NCI-H2081 (cell line): ENCODE results near the gene SYTL3.
A peak's percentile ranks its signal among the peaks of the same experiment; 100 is the strongest.
"Not testable (repeated sequence)": the region's sequence is repeated elsewhere in the genome, so short reads cannot be mapped to it uniquely, and the experiment has no call there.

Experiments used
- DNase-seq, 2 experiments: peaks; one replicate each; lab custom pipeline; 2025; lab: John Stamatoyannopoulos, UW

The SYTL3 gene

GRCh38 chr6:158649289-158650143, at the start of gene SYTL3:
Gene SYTL3 (plus strand): TSS chr6:158650054. CDS start chr6:158663269, 13,215 bp downstream.
- DNase-seq, result no peak

- no peak for DNase-seq
These were observed 46.4 kb upstream of the SYTL3 start for GRCh38 chr6:158603261-158604047.

- DNase-seq, result no peak
These were observed 45.8 kb upstream of the SYTL3 start for GRCh38 chr6:158604048-158604406.

GRCh38 chr6:158605266-158605878, 44.5 kb upstream of the SYTL3 start:
- peak; percentile 66 to 67 for DNase-seq

- not testable (repeated sequence) for DNase-seq
These were observed 43.8 kb upstream of the SYTL3 start for GRCh38 chr6:158606011-158606410.

GRCh38 chr6:158606935-158607334, 42.9 kb upstream of the SYTL3 start:
- DNase-seq, result no peak

GRCh38 chr6:158607411-158608170, 42.3 kb upstream of the SYTL3 start:
- DNase-seq, result no peak

- DNase-seq, result no peak
These were observed 41.6 kb upstream of the SYTL3 start for GRCh38 chr6:158608221-158608620.

- DNase-seq, result no peak
These were observed 40.2 kb upstream of the SYTL3 start for GRCh38 chr6:158609455-158610155.

- no peak for DNase-seq
These were observed 39.4 kb upstream of the SYTL3 start for GRCh38 chr6:158610319-158610968.

GRCh38 chr6:158611039-158611438, 38.8 kb upstream of the SYTL3 start:
- no peak for DNase-seq

GRCh38 chr6:158611541-158612370, 38.1 kb upstream of the SYTL3 start:
- no peak for DNase-seq

- DNase-seq, result not testable (repeated sequence)
These were observed 35.2 kb upstream of the SYTL3 start for GRCh38 chr6:158614606-158615005.

GRCh38 chr6:158618289-158618688, 31.6 kb upstream of the SYTL3 start:
- DNase-seq, result not testable (repeated sequence)

- DNase-seq, result peak in 1 of 2 experiments; percentile 4
These were observed 29.7 kb upstream of the SYTL3 start for GRCh38 chr6:158619922-158620801.

GRCh38 chr6:158620963-158621693, 28.7 kb upstream of the SYTL3 start:
- DNase-seq, result no peak

- DNase-seq, result no peak
These were observed 27.9 kb upstream of the SYTL3 start for GRCh38 chr6:158621694-158622544.
